ENCODE measurements around the gene PCSK7. TPM values are rescaled to one million over a fixed set of nuclear protein-coding genes. Genes with fewer than 3 reads are reported as not detected.
"Not testable (repeated sequence)": the region's sequence is repeated elsewhere in the genome, so short reads cannot be mapped to it uniquely, and the experiment has no call there.

The PCSK7 gene
- polyA plus RNA-seq, 1 donor = 28.8 TPM

GRCh38 chr11:117214404-117215110, 17.3 kb downstream of the PCSK7 start:
- no peak for DNase-seq

GRCh38 chr11:117212697-117213355, 19.0 kb downstream of the PCSK7 start:
- no peak for DNase-seq

GRCh38 chr11:117210620-117211019, 21.3 kb downstream of the PCSK7 start:
- no peak for DNase-seq

- not testable (repeated sequence) for DNase-seq
Observed at GRCh38 chr11:117209351-117210125, 22.3 kb downstream of the PCSK7 start.

GRCh38 chr11:117208710-117209109, 23.2 kb downstream of the PCSK7 start:
- not testable (repeated sequence) for DNase-seq

GRCh38 chr11:117207481-117207880, 24.4 kb downstream of the PCSK7 start:
- not testable (repeated sequence) for DNase-seq

GRCh38 chr11:117206859-117207258, 25.0 kb downstream of the PCSK7 start:
- not testable (repeated sequence) for DNase-seq

- not testable (repeated sequence) for DNase-seq
Observed at GRCh38 chr11:117206111-117206510, 25.8 kb downstream of the PCSK7 start.

GRCh38 chr11:117205211-117205818, 26.6 kb downstream of the PCSK7 start:
- no peak for DNase-seq

GRCh38 chr11:117204283-117205080, 27.4 kb downstream of the PCSK7 start:
- no peak for DNase-seq

- DNase-seq = no peak
Observed at GRCh38 chr11:117203069-117203407, 28.8 kb downstream of the PCSK7 start.

GRCh38 chr11:117202386-117203068, 29.3 kb downstream of the PCSK7 start:
- no peak for DNase-seq

GRCh38 chr11:117201658-117202305, 30.1 kb downstream of the PCSK7 start:
- no peak for DNase-seq

- DNase-seq = no peak
Observed at GRCh38 chr11:117200813-117201657, 30.8 kb downstream of the PCSK7 start.

- DNase-seq = no peak
Observed at GRCh38 chr11:117199916-117200812, 31.7 kb downstream of the PCSK7 start.

GRCh38 chr11:117199053-117199915, 32.6 kb downstream of the PCSK7 start, which contains the start of gene TAGLN:
TSS of gene TAGLN (plus strand) at chr11:117199370. CDS start at chr11:117203014, 3,644 bp downstream.
- DNase-seq = peak; percentile 72

- DNase-seq = no peak
Observed at GRCh38 chr11:117198613-117199012, 33.3 kb downstream of the PCSK7 start.
